ENCODE data around the gene DDX27. TPM values are rescaled to one million over a fixed set of nuclear protein-coding genes. Genes with fewer than 3 reads are reported as not detected.

Gene DDX27
- total RNA-seq, 1 donor from 2014 or later = 37.9 TPM

DNA sequence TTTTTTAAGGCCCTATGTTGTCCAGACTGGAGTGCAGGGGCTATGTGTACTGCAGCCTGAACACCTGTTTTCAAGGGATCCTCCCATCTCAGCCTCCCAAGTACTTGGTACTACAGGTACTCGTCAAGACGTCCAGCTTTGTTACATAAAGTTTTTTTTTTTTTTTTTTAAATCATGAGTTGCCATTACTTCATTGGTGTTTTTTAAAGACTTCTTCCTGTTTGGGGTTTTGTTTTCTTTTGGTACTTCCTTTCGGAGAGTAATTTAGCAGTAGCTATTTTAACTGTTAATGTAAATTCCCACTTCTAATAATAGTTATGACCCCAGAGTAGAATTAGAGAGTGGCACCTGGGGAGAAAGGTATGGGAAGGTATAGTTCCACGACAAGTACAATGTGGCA, 48.1 kb downstream of the DDX27 start:
- no peak for DNase-seq (ENCODE audit: low spot score in 2 of 2, unreplicated experiment in 2 of 2)
- H3K4me3 Mint-ChIP-seq = no peak overlapping the region
- peaks cover 54% of the 10 kb centered on the region for H3K36me3 Mint-ChIP-seq
- H3K27ac Mint-ChIP-seq = no peak overlapping the region
- H3K27me3 Mint-ChIP-seq (ENCODE audit: low read depth) = no peaks in the 10 kb centered on the region
- peaks cover 2% of the 10 kb centered on the region for H3K4me1 Mint-ChIP-seq
- H3K9me3 Mint-ChIP-seq = peaks cover 9% of the 10 kb centered on the region
- TF ChIP-seq, protein P1, sequence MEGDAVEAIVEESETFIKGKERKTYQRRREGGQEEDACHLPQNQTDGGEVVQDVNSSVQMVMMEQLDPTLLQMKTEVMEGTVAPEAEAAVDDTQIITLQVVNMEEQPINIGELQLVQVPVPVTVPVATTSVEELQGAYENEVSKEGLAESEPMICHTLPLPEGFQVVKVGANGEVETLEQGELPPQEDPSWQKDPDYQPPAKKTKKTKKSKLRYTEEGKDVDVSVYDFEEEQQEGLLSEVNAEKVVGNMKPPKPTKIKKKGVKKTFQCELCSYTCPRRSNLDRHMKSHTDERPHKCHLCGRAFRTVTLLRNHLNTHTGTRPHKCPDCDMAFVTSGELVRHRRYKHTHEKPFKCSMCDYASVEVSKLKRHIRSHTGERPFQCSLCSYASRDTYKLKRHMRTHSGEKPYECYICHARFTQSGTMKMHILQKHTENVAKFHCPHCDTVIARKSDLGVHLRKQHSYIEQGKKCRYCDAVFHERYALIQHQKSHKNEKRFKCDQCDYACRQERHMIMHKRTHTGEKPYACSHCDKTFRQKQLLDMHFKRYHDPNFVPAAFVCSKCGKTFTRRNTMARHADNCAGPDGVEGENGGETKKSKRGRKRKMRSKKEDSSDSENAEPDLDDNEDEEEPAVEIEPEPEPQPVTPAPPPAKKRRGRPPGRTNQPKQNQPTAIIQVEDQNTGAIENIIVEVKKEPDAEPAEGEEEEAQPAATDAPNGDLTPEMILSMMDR (IDR thresholded peaks at IDR 0.05; ENCODE audit: unreplicated experiment) = no peak

DNA sequence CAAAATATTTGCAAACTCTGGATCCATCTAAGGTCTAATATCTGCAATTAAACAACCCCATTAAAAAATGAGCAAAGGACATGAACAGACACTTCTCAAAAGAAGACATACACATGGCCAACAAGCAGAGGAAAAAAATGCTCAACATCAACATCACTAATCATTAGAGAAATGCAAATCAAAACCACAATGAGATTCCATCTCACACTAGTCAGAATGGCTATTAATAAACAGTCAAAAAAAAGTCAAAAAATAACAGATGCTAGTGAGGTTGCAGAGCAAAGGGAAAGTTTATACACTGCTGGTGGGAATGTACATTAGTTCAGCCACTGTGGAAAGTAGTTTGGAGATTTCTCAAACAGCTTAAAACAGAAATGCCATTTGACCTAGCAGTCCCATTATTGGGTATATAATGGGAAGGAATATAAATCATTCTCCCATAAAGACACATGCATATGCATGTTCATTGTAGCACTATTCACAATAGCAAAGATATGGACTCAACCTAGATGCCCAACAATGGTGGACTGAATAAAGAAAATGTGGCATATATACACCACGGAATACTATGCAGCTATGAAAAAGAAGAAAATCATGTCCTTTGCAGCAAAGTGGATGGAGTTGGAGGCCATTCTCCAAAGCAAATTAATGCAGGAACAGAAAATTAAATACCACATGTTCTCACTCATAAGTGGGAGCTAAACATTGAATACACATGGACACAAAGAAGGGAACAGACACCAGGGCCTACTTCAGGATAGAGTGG, 49.6 kb downstream of the DDX27 start:
- no peak for DNase-seq (ENCODE audit: low spot score in 2 of 2, unreplicated experiment in 2 of 2)
- Mint-ChIP-seq H3K27me3 (ENCODE audit: low read depth) (no peaks in the 10 kb centered on the region), H3K36me3 (peaks cover 51% of the 10 kb centered on the region), H3K4me1 (peaks cover 2% of the 10 kb centered on the region), H3K27ac (no peak overlapping the region), H3K9me3 (peaks cover 9% of the 10 kb centered on the region), H3K4me3 (no peak overlapping the region)
- TF ChIP-seq, protein P1 (IDR thresholded peaks at IDR 0.05; ENCODE audit: unreplicated experiment) = no peak

DNA sequence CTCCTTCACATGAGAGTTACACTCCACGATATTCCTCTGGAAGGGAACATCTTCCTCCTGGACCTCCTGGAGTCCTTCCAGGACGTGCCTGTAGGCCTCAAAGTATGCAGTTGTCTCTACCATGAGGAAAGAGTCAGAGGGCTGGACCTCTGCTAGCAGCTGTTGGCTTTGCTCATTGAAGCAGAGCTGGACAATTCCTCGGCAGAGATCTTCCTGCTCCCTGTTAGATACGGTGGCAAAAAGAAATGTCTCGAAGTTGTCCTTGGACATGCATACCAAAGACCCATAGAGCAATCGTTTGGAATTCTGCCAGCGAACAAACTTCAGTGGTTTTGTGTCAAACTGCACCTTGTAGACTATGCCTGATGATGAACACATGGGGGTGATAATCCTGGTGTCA, 51.0 kb downstream of the DDX27 start:
- peaks cover 9% of the 10 kb centered on the region for H3K9me3 Mint-ChIP-seq
- H3K27me3 Mint-ChIP-seq (ENCODE audit: low read depth) = no peaks in the 10 kb centered on the region
- peaks cover 44% of the 10 kb centered on the region for H3K36me3 Mint-ChIP-seq
- peaks cover 2% of the 10 kb centered on the region for H3K4me1 Mint-ChIP-seq
- TF ChIP-seq, protein P1 (IDR thresholded peaks at IDR 0.05; ENCODE audit: unreplicated experiment) = no peak
- no peak overlapping the region for H3K27ac Mint-ChIP-seq
- no peak for DNase-seq (ENCODE audit: low spot score in 2 of 2, unreplicated experiment in 2 of 2)
- no peak overlapping the region for H3K4me3 Mint-ChIP-seq

DNA sequence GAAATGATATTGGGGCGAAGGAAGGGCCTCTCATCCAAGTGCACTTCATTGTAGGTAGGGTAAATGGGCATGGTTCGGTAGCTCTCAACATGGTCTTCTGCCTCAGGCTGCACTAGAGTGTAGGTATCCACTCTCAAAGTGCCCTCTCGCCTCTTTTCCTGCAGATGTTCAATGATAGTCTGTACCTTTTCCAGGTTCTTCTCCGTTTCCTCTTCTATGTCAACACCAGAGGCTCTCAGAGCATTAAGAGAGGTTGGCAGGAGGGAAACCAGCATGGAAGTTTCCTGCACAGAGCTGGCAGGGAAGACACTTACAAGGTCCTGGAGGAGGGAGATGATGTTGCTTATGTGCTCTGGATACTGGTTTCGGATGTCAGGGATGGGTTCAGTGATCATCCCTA, 51.5 kb downstream of the DDX27 start:
- DNase-seq (ENCODE audit: low spot score in 2 of 2, unreplicated experiment in 2 of 2) = no peak
- Mint-ChIP-seq H3K9me3 (peaks cover 9% of the 10 kb centered on the region), H3K4me1 (peaks cover 2% of the 10 kb centered on the region), H3K36me3 (peaks cover 46% of the 10 kb centered on the region), H3K4me3 (no peak overlapping the region), H3K27ac (no peak overlapping the region), H3K27me3 (ENCODE audit: low read depth) (no peaks in the 10 kb centered on the region)
- TF ChIP-seq, protein P1 (IDR thresholded peaks at IDR 0.05; ENCODE audit: unreplicated experiment) = no peak

DNA sequence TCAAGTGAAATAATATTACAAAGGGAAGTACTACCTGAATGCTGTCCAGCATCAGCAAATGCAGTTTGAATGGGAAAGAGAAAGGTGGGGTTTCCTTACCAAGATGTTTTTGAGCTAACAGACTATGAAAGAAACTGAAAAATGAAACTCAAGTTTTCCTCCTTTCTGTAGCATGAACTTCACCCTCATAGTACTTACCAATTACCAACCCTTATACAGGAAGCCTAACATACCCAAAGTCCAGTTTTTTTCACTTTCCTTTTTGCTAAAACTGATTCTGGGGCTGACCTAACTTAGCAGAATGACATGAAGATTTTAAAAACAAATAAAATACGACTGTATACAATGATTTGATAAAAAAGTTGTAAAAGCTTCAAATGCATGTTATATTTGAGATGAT, 53.4 kb downstream of the DDX27 start:
- TF ChIP-seq, protein P1 (IDR thresholded peaks at IDR 0.05; ENCODE audit: unreplicated experiment) = no peak
- Mint-ChIP-seq H3K27ac (no peak overlapping the region), H3K27me3 (ENCODE audit: low read depth) (no peaks in the 10 kb centered on the region), H3K4me1 (peaks cover 14% of the 10 kb centered on the region), H3K9me3 (peaks cover 9% of the 10 kb centered on the region), H3K4me3 (no peak overlapping the region), H3K36me3 (peaks cover 45% of the 10 kb centered on the region)
- DNase-seq (ENCODE audit: low spot score in 2 of 2, unreplicated experiment in 2 of 2) = no peak

All from mesothelial cell of epicardium (in vitro differentiated cells).